K562 (cell line): Measurements from ENCODE around the gene GLB1L. TPM values are rescaled to one million over a fixed set of nuclear protein-coding genes. Genes with fewer than 3 reads are reported as not detected.

Source experiments
- ATAC-seq: fragments of 200-7000 bp; cut with Tn5 transposase; 3 replicates; pipeline ENCODE4 v1.9.1; 2020; ENCODE audit warnings: moderate library complexity
- BruUV-seq: library from RNA; stranded (reverse); fragments of 400-500 nt; replicated peaks from 2 replicates; lab custom pipeline; 2021; lab: Mats Ljungman, UMichigan
- CTCF ChIA-PET: fragments of 300-600 bp; formaldehyde crosslinking; extraction: SDS; loops from one replicate; lab custom pipeline; 2021; ENCODE audit warnings: low intra/inter-chr PET ratio; lab: Yijun Ruan, JAX
- POLR2A ChIA-PET: fragments of 300-600, 350-650 bp; sonication (Branson Sonifier 250); formaldehyde crosslinking; extraction: SDS; loops from one replicate; lab custom pipeline; 2021; ENCODE audit warnings: antibody characterized with exemption, inconsistent platforms; lab: Yijun Ruan, JAX
- DNase-seq, 4 experiments: peaks; one replicate each; pipeline versions ENCODE4 v3.0.0 to v3.0.0-alpha.2; 2011 to 2018; ENCODE audit warnings: low spot score in 3 of 4, mixed read lengths in 3 of 4; ENCODE audit errors: extremely low read depth in 1 of 4
- FAIRE-seq: peaks from 2 replicates; lab custom pipeline; 2011; peaks lifted over from hg19 to GRCh38; lab: Jason Lieb, UNC
- H2AFZ ChIP-seq: 2 replicates; pipeline ENCODE4 v1.6.0; 2011; ENCODE audit warnings: low read depth, low read length, control low read depth, inconsistent platforms
- H3K27ac ChIP-seq: fragments of 200-600 bp; 3 replicates; pipeline ENCODE4 v1.8.0; 2011; ENCODE audit warnings: low read depth, mild to moderate bottlenecking, control low read depth, inconsistent platforms, low read length, moderate library complexity, mixed read lengths; ENCODE audit errors: extremely low read depth
- H3K27me3 ChIP-seq, 2 experiments: fragments of 300-600 bp in 1 of 2; 2 replicates in 1 of 2; 3 replicates in 1 of 2; pipeline versions ENCODE4 v1.6.0 to v1.8.0; 2011; ENCODE audit warnings: inconsistent platforms in 2 of 2, low read length in 2 of 2, mild to moderate bottlenecking in 1 of 2, mixed read lengths in 1 of 2, moderate library complexity in 1 of 2; ENCODE audit not compliant: control insufficient read depth in 2 of 2, insufficient read depth in 2 of 2
- H3K36me3 ChIP-seq: fragments of 300-600 bp; 3 replicates; pipeline ENCODE4 v1.8.0; 2011; ENCODE audit warnings: mild to moderate bottlenecking, low read length, inconsistent platforms; ENCODE audit not compliant: control insufficient read depth, insufficient read depth
- H3K4me1 ChIP-seq, 2 experiments: fragments of 200-600 bp in 1 of 2; replicated peaks in 1 of 2; 2 replicates in 1 of 2; 3 replicates in 1 of 2; pipeline versions ENCODE4 v1.5.1 to v1.8.0; 2011; ENCODE audit warnings: inconsistent platforms in 2 of 2, low read length in 2 of 2, mild to moderate bottlenecking in 1 of 2, mixed read lengths in 1 of 2, moderate library complexity in 1 of 2; ENCODE audit not compliant: control insufficient read depth in 2 of 2, insufficient read depth in 2 of 2
- H3K4me2 ChIP-seq: 2 replicates; pipeline ENCODE4 v1.6.1; 2011; ENCODE audit warnings: low read length, control low read depth, inconsistent platforms, mixed read lengths; ENCODE audit not compliant: insufficient read depth
- H3K4me3 ChIP-seq: fragments of 200-600 bp; sonication (generic), shearing (Covaris generic); 2 replicates; pipeline ENCODE4 v1.5.1; 2016; ENCODE audit warnings: control low read depth, inconsistent platforms
- H3K79me2 ChIP-seq: fragments of 200-600 bp; 3 replicates; pipeline ENCODE4 v1.8.0; 2011; ENCODE audit warnings: low read length, inconsistent platforms; ENCODE audit not compliant: control insufficient read depth, insufficient read depth
- H3K9ac ChIP-seq, 2 experiments: 2 replicates each; pipeline versions ENCODE4 v1.6.0 to v1.6.1; 2011; ENCODE audit warnings: low read depth in 2 of 2, low read length in 2 of 2, control low read depth in 1 of 2, inconsistent platforms in 1 of 2, mild to moderate bottlenecking in 1 of 2, mixed read lengths in 1 of 2; ENCODE audit not compliant: insufficient read depth in 1 of 2
- H3K9me1 ChIP-seq: one replicate; pipeline ENCODE4 v1.6.0; 2011; ENCODE audit warnings: inconsistent platforms, mild to moderate bottlenecking, low read length, moderate library complexity; ENCODE audit not compliant: control insufficient read depth, insufficient read depth
- H3K9me3 ChIP-seq: replicated peaks from 2 replicates; pipeline ENCODE4 v1.5.1; 2011; ENCODE audit warnings: low read depth, low read length, inconsistent platforms; ENCODE audit not compliant: control insufficient read depth, insufficient read depth
- H4K20me1 ChIP-seq: replicated peaks from 2 replicates; pipeline ENCODE4 v1.6.1; 2011; ENCODE audit warnings: low read length, inconsistent platforms, mixed read lengths; ENCODE audit not compliant: control insufficient read depth, insufficient read depth
- ARID3B ChIP-seq: fragments of 250-450 bp; sonication (Bioruptor Pico); IDR thresholded peaks from 2 replicates; pipeline ENCODE4 v1.4.0; 2020; ENCODE audit warnings: borderline replicate concordance
- CREM ChIP-seq: IDR thresholded peaks from 2 replicates; pipeline ENCODE4 v1.6.1; 2014; ENCODE audit warnings: antibody characterized with exemption, low read depth
- GTF2A2 ChIP-seq: IDR thresholded peaks from 2 replicates; pipeline ENCODE4 v1.6.1; 2016; ENCODE audit warnings: mild to moderate bottlenecking, missing genetic modification characterization, missing compliant biosample characterization
- HSF4 ChIP-seq: fragments of 250-450 bp; sonication (Bioruptor Pico); IDR thresholded peaks from 2 replicates; pipeline ENCODE4 v2.1.2; 2022; ENCODE audit warnings: mild to moderate bottlenecking, moderate library complexity, borderline replicate concordance
- ID3 ChIP-seq, 2 experiments: fragments of 250-450 bp in 1 of 2; fragments of 450-650 bp in 1 of 2; sonication (Bioruptor Pico) in 1 of 2; IDR thresholded peaks; 2 replicates each; pipeline versions ENCODE4 v1.6.1 to v1.8.0; 2016 to 2021; ENCODE audit warnings: mild to moderate bottlenecking in 2 of 2, moderate library complexity in 2 of 2, missing compliant biosample characterization in 1 of 2, missing genetic modification characterization in 1 of 2
- KLF16 ChIP-seq: IDR thresholded peaks from 2 replicates; pipeline ENCODE4 v1.6.1; 2016; ENCODE audit warnings: antibody characterized with exemption
- MYC ChIP-seq, 2 experiments: fragments of 250-450 bp in 1 of 2; sonication (Bioruptor Pico) in 1 of 2; IDR thresholded peaks; 2 replicates each; pipeline versions ENCODE4 v1.5.1 to v1.6.1; 2012 to 2021; ENCODE audit warnings: low read depth in 2 of 2, borderline replicate concordance in 1 of 2, improper control_type of control experiment in 1 of 2, low read length in 1 of 2, mild to moderate bottlenecking in 1 of 2, moderate library complexity in 1 of 2
- YY1 ChIP-seq, 3 experiments: IDR thresholded peaks; 2 replicates each; pipeline ENCODE4 v1.6.1; 2011; ENCODE audit warnings: low read length in 2 of 3, mild to moderate bottlenecking in 2 of 3, moderate library complexity in 2 of 3, borderline replicate concordance in 1 of 3, control low read depth in 1 of 3, low read depth in 1 of 3; ENCODE audit not compliant: insufficient read depth in 3 of 3, insufficient replicate concordance in 2 of 3, control insufficient read depth in 1 of 3, insufficient read length in 1 of 3; ENCODE audit errors: extremely low read depth in 1 of 3
- ZBTB34 ChIP-seq: fragments of 250-450 bp; sonication (Bioruptor Pico); IDR thresholded peaks from 2 replicates; pipeline ENCODE4 v1.8.0; 2021; ENCODE audit warnings: mild to moderate bottlenecking, moderate library complexity
- ZNF324 ChIP-seq: fragments of 250-450 bp; sonication (Bioruptor Pico); IDR thresholded peaks from 2 replicates; pipeline ENCODE4 v1.4.0; 2020; ENCODE audit warnings: mild to moderate bottlenecking
- WGBS: fragments of 100-300 bp; shearing (Covaris generic); methylation state at CpG from one replicate; pipeline ENCODE4 v1.1.6; 2016; ENCODE audit warnings: low coverage, mixed read lengths; ENCODE audit not compliant: insufficient coverage; ENCODE audit errors: missing lambda C conversion rate; 5-methylcytosine and 5-hydroxymethylcytosine counted together
- in situ Hi-C: fragments of 300-500 bp; cut with MboI; formaldehyde crosslinking; loops from 4 replicates; pipeline ENCODE4 v1.15.0; 2018; ENCODE audit warnings: inconsistent platforms, mixed read lengths
- intact Hi-C: fragments of 100-400 bp; cut with micrococcal nuclease; formaldehyde crosslinking; loops from 2 replicates; pipeline ENCODE4 v1.14.2; 2022
- polyA plus RNA-seq, 8 experiments: library from polyadenylated mRNA; depleted of rRNA in 4 of 8; stranded (reverse) in 5 of 8; unstranded in 3 of 8; fragments of >200 nt; fragmentation: Nextera tagmentation in 2 of 8; fragmentation: Illumina TruSeq in 1 of 8; extraction: Ambion mirVana in 2 of 8; extraction: Trizol in 1 of 8; gene quantifications; 2 replicates each; pipeline versions ENCODE4 v1.2.1 to v1.2.3, GENCODE V29; 2011 to 2014; ENCODE audit warnings: inconsistent platforms in 1 of 8, missing spikeins in 1 of 8
- total RNA-seq, 7 experiments: library from RNA; depleted of rRNA in 6 of 7; stranded (reverse); fragments of >200 nt in 6 of 7; fragmentation: Illumina TruSeq in 2 of 7; extraction: Trizol in 2 of 7; gene quantifications; 2 replicates each; pipeline versions ENCODE4 v1.2.1 to v1.2.3, GENCODE V29; 2011 to 2021; ENCODE audit warnings: low replicate concordance in 1 of 7

Gene GLB1L
- total and polyA plus RNA-seq, 9 of the 15 experiments (the other 6 are each of a cell fraction or from before 2014, with no cell fraction given), result 0.42 to 2.9 (median 2.5) TPM

GRCh38 chr2:219198974-219199373, 46.3 kb downstream of the GLB1L start:
- 41% methylated on average over 5 of the region's 5 CpGs for WGBS
- TF ChIP-seq ZNF324 (CRISPR knock-in tag) (no peak), ARID3B (CRISPR knock-in tag) (no peak), GTF2A2 (tag) (no peak), KLF16 (no peak), MYC (IDR thresholded peaks at IDR 0.05; ENCODE audit: low read depth, low read length) (no peak), MYC (CRISPR knock-in tag; IDR thresholded peaks at IDR 0.05; ENCODE audit: borderline replicate concordance, low read depth) (no peak), ID3 (CRISPR knock-in tag; IDR thresholded peaks at IDR 0.05) (no peak), ID3 (tag; IDR thresholded peaks at IDR 0.05) (no peak), CREM (no peak), YY1 (IDR thresholded peaks at IDR 0.05; ENCODE audit: borderline replicate concordance in 1 of 3, control insufficient read depth in 1 of 3, extremely low read depth in 1 of 3, insufficient read depth in 3 of 3, insufficient read length in 1 of 3, insufficient replicate concordance in 2 of 3, low read depth in 1 of 3, low read length in 2 of 3) (no peak), ZBTB34 (no peak), HSF4 (no peak)
- TF ChIP-seq, all 486 proteins: peak for 0
- ChIA-PET CTCF (no interaction called here), POLR2A (no interaction called here)
- intact Hi-C loops (no loop called here), in situ Hi-C loops (no loop called here)
- Histone ChIP-seq H3K79me2 (no peaks in the 10 kb centered on the region), H3K27me3 (no peaks in the 10 kb centered on the region), H3K4me1 (no peaks in the 10 kb centered on the region), H3K4me3 (no peak overlapping the region), H3K9me1 (no peaks in the 10 kb centered on the region), H3K9ac (no peak overlapping the region), H3K36me3 (no peaks in the 10 kb centered on the region), H4K20me1 (no peaks in the 10 kb centered on the region), H3K27ac (no peak overlapping the region), H2AFZ (peak overlapping the region; percentile 45; the same call in 1 of the 2 replicates), H3K9me3 (no peaks in the 10 kb centered on the region), H3K4me2 (no peak overlapping the region)
- ATAC-seq (no peak), DNase-seq (no peak), FAIRE-seq (no peak)
- BruUV-seq, result no TSS peak
